Activated CD8-positive, alpha-beta memory T cell treated with anti-CD3 and anti-CD28 coated beads for 4 hours (primary cell): ENCODE results near the gene UHRF1.
"Not testable (repeated sequence)": the region's sequence is repeated elsewhere in the genome, so short reads cannot be mapped to it uniquely, and the experiment has no call there.

Experiments used
- DNase-seq, 2 donors: peaks; one replicate each; pipeline ENCODE4 v3.0.0-alpha.2; 2020; ENCODE audit warnings: low read depth in 2 of 2

UHRF1 gene

GRCh38 chr19:4909156-4909896 lies at the start of gene UHRF1:
TSS of gene UHRF1 (plus strand) at chr19:4909501. CDS start at chr19:4910886, 1,385 bp downstream.
- DNase-seq, result no peak

- no peak for DNase-seq
Observed at GRCh38 chr19:4859697-4860096, 49.6 kb upstream of the UHRF1 start.

- no peak for DNase-seq
Observed at GRCh38 chr19:4861147-4861546, 48.2 kb upstream of the UHRF1 start.

GRCh38 chr19:4866595-4867424 lies 42.5 kb upstream of the UHRF1 start:
- DNase-seq, result peak; percentile 32 to 46

- peak; percentile 79 to 80 for DNase-seq
Observed at GRCh38 chr19:4867534-4868285, 41.6 kb upstream of the UHRF1 start, which contains the start of gene PLIN3. TSS of gene PLIN3 (minus strand) at chr19:4867667. CDS start at chr19:4861394, 6,273 bp downstream.

- DNase-seq, result no peak
Observed at GRCh38 chr19:4868286-4868834, 40.9 kb upstream of the UHRF1 start.

GRCh38 chr19:4870025-4870700 lies 39.1 kb upstream of the UHRF1 start:
- no peak for DNase-seq

GRCh38 chr19:4871711-4872110 lies 37.6 kb upstream of the UHRF1 start:
- no peak for DNase-seq

GRCh38 chr19:4873930-4874329 lies 35.4 kb upstream of the UHRF1 start:
- no peak for DNase-seq

GRCh38 chr19:4877753-4878490 lies 31.4 kb upstream of the UHRF1 start:
- DNase-seq, result no peak

GRCh38 chr19:4878491-4878968 lies 30.8 kb upstream of the UHRF1 start:
- DNase-seq, result no peak

- no peak for DNase-seq
Observed at GRCh38 chr19:4879041-4879440, 30.3 kb upstream of the UHRF1 start.

- DNase-seq, result not testable (repeated sequence)
Observed at GRCh38 chr19:4882874-4883273, 26.4 kb upstream of the UHRF1 start.

GRCh38 chr19:4884993-4885392 lies 24.3 kb upstream of the UHRF1 start:
- DNase-seq, result not testable (repeated sequence)

- not testable (repeated sequence) for DNase-seq
Observed at GRCh38 chr19:4887803-4888202, 21.5 kb upstream of the UHRF1 start.

GRCh38 chr19:4889034-4889815 lies 20.1 kb upstream of the UHRF1 start:
- DNase-seq, result no peak

GRCh38 chr19:4891066-4891465 lies 18.2 kb upstream of the UHRF1 start:
- DNase-seq, result no peak

GRCh38 chr19:4892962-4893361 lies 16.3 kb upstream of the UHRF1 start:
- DNase-seq, result not testable (repeated sequence)

- no peak for DNase-seq
Observed at GRCh38 chr19:4896372-4896771, 12.9 kb upstream of the UHRF1 start.

GRCh38 chr19:4897146-4897545 lies 12.2 kb upstream of the UHRF1 start:
- no peak for DNase-seq
